Endothelial cell of umbilical vein (primary cell): Measurements from ENCODE around the gene OR10G8.

Source experiments
- EZH2 ChIP-seq: IDR thresholded peaks from 2 replicates; pipeline ENCODE4 v1.6.1; 2012; ENCODE audit warnings: borderline replicate concordance, low read depth, mild to moderate bottlenecking, moderate library complexity, low read length, inconsistent platforms; ENCODE audit not compliant: severe bottlenecking
- FOS ChIP-seq: IDR thresholded peaks from 2 replicates; pipeline ENCODE4 v1.6.1; 2011; ENCODE audit warnings: mild to moderate bottlenecking, low read length, moderate library complexity, borderline replicate concordance; ENCODE audit not compliant: insufficient read depth
- POLR2A ChIP-seq: IDR thresholded peaks from 2 replicates; pipeline ENCODE4 v1.6.1; 2012; ENCODE audit warnings: low read depth, mild to moderate bottlenecking, control low read depth, low read length
- POLR2AphosphoS5 ChIP-seq: IDR thresholded peaks from 2 replicates; pipeline ENCODE4 v1.6.1; 2012; ENCODE audit warnings: low read depth, mild to moderate bottlenecking, control low read depth, low read length, moderate library complexity; ENCODE audit not compliant: insufficient read depth
- TF ChIP-seq, protein P1 (sequence below), 2 donors: IDR thresholded peaks; 1 replicate in 1 of 2; 2 replicates in 1 of 2; pipeline ENCODE4 v1.5.1; 2011; ENCODE audit warnings: low read length in 2 of 2, mild to moderate bottlenecking in 2 of 2, moderate library complexity in 2 of 2, control low read depth in 1 of 2, inconsistent platforms in 1 of 2, low read depth in 1 of 2; ENCODE audit not compliant: insufficient read depth in 1 of 2; ENCODE audit errors: extremely low read depth in 1 of 2

DNA sequence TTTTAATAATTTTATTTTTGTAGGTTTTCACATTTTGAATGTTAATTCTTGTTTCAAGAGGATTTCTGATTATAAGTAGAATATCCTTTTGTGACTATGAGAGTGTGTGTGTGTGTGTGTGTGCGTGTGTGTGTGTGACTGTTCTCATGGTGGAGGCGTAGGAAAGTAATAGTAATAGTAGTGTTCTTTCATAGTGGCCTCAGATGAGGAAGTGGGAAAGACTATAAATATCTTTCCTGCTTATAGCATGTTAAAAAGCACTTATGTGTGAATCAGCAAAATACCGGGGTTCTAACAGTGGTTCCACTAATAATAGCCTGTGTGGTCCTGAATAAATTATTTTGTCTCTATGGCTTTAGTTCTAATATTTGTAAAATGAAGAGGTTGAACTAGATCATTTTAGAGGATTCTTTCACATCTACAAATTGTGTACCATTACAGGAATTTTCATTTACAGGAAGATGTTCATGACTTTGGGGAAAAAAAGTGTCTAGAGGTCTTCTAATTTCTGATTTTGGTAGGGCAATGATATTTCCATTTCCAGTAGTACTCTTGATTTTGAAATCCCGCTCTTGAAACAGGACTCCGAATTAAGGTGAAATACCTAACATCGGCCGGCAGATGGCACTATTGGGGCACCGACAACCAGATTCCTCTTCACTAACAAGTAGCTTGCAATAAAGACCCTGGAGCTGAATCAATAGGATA lies 44.5 kb downstream of the OR10G8 start:
- no peak for TF ChIP-seq POLR2AphosphoS5
- TF ChIP-seq, protein P1, sequence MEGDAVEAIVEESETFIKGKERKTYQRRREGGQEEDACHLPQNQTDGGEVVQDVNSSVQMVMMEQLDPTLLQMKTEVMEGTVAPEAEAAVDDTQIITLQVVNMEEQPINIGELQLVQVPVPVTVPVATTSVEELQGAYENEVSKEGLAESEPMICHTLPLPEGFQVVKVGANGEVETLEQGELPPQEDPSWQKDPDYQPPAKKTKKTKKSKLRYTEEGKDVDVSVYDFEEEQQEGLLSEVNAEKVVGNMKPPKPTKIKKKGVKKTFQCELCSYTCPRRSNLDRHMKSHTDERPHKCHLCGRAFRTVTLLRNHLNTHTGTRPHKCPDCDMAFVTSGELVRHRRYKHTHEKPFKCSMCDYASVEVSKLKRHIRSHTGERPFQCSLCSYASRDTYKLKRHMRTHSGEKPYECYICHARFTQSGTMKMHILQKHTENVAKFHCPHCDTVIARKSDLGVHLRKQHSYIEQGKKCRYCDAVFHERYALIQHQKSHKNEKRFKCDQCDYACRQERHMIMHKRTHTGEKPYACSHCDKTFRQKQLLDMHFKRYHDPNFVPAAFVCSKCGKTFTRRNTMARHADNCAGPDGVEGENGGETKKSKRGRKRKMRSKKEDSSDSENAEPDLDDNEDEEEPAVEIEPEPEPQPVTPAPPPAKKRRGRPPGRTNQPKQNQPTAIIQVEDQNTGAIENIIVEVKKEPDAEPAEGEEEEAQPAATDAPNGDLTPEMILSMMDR (IDR thresholded peaks at IDR 0.05; ENCODE audit: extremely low read depth in 1 of 2, insufficient read depth in 1 of 2, low read depth in 1 of 2, low read length in 2 of 2): peak; percentile 56 to 57
- TF ChIP-seq EZH2: no peak
- TF ChIP-seq POLR2A: no peak
- TF ChIP-seq FOS: no peak
